GM12864 (cell line): ENCODE measurements around the gene KRTAP19-6.

ENCODE experiments used
- DNase-seq: peaks from one replicate; pipeline ENCODE4 v3.0.0-alpha.2; 2011; ENCODE audit warnings: low read depth
- H3K4me3 ChIP-seq: 2 replicates; pipeline ENCODE4 v1.5.1; 2011; ENCODE audit warnings: mild to moderate bottlenecking, low read depth, low read length, control low read depth
- CTCF ChIP-seq: IDR thresholded peaks from 2 replicates; pipeline ENCODE4 v1.5.1; 2011; ENCODE audit warnings: low read depth, mild to moderate bottlenecking, moderate library complexity, low read length, control low read depth, inconsistent platforms; ENCODE audit errors: missing control alignments

The KRTAP19-6 gene

GRCh38 chr21:30541764-30542163 lies at the start of gene KRTAP19-6:
Gene KRTAP19-6 (minus strand): TSS chr21:30541864. CDS start chr21:30541833, 31 bp downstream.
- no peak for TF ChIP-seq CTCF
- no peak for DNase-seq
- H3K4me3 ChIP-seq, result no peak within 1 kb of the TSS

GRCh38 chr21:30590297-30590696 lies 48.6 kb upstream of the KRTAP19-6 start, which contains the start of gene KRTAP22-2:
Gene KRTAP22-2 (minus strand): TSS chr21:30590397.
- no peak for DNase-seq
- no peak within 1 kb of the TSS for H3K4me3 ChIP-seq
- TF ChIP-seq CTCF, result no peak

- no peak overlapping the region for H3K4me3 ChIP-seq
- TF ChIP-seq CTCF, result no peak
- DNase-seq, result no peak
Observed at GRCh38 chr21:30582870-30583269, 41.2 kb upstream of the KRTAP19-6 start.

- no peak for DNase-seq
- no peak overlapping the region for H3K4me3 ChIP-seq
- no peak for TF ChIP-seq CTCF
Observed at GRCh38 chr21:30580132-30580531, 38.5 kb upstream of the KRTAP19-6 start.

GRCh38 chr21:30579346-30579745 lies 37.7 kb upstream of the KRTAP19-6 start:
- TF ChIP-seq CTCF, result no peak
- no peak for DNase-seq
- no peak overlapping the region for H3K4me3 ChIP-seq

- TF ChIP-seq CTCF, result no peak
- H3K4me3 ChIP-seq, result no peak overlapping the region
- no peak for DNase-seq
Observed at GRCh38 chr21:30577766-30578165, 36.1 kb upstream of the KRTAP19-6 start.

GRCh38 chr21:30567617-30568016 lies 26.0 kb upstream of the KRTAP19-6 start:
- DNase-seq, result no peak
- H3K4me3 ChIP-seq, result no peak overlapping the region
- TF ChIP-seq CTCF, result no peak
